IPS DF 4.7 (cell line): ENCODE data around the gene KCTD1.
A peak's percentile ranks its signal among the peaks of the same experiment; 100 is the strongest.

ENCODE experiments used
- DNase-seq: peaks from one replicate; pipeline ENCODE4 v3.0.0-alpha.2; 2013; ENCODE audit warnings: low spot score; ENCODE audit errors: extremely low read depth

Gene KCTD1

DNA sequence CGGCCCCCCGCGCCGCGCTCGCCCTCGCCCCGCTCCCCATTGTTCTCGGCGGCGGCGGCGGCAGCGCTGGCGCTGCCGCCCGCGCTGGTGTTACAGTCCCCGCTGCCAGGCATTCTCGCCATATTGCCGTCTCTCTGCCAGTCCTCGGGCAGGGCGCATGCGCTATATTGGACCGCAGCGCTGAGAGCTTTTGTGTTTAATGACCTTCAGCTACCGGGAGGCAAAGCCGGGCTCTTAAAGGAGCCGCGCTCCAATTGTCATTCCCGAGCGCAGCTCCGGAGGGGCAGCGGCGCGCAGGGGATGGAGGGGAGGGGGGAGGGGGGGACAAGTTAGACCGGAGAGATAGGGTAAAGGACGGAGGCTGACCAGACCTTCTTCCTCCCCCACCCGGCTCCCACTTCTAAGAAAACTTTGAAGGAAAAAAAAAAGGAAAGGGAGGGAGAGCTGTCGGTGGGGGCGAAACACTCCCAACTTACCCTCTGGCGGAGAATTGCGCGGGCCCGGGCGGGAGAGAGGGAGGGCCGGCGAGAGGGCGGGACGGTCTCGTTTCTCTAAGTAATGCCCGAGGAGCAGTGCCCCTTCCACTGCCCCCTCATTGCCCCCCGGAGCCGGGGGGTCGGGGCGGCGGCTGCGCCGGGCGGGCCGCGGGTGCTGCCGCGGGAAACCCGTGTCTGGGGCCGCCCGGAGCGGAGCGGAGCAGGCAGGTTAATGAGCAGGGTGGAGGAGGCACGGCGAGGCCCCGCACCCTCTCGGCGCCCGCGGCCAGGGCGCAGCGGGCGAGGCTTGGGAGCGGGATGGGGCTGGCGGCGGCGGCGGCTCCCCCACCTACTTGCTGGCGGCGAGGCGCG is at the start of gene KCTD1:
Gene KCTD1, minus strand, starts transcription at position 139 of the 848 bp plus-strand sequence. Its CDS starts 17 bp downstream, at position 122.
- DNase-seq = peak; percentile 76

DNA sequence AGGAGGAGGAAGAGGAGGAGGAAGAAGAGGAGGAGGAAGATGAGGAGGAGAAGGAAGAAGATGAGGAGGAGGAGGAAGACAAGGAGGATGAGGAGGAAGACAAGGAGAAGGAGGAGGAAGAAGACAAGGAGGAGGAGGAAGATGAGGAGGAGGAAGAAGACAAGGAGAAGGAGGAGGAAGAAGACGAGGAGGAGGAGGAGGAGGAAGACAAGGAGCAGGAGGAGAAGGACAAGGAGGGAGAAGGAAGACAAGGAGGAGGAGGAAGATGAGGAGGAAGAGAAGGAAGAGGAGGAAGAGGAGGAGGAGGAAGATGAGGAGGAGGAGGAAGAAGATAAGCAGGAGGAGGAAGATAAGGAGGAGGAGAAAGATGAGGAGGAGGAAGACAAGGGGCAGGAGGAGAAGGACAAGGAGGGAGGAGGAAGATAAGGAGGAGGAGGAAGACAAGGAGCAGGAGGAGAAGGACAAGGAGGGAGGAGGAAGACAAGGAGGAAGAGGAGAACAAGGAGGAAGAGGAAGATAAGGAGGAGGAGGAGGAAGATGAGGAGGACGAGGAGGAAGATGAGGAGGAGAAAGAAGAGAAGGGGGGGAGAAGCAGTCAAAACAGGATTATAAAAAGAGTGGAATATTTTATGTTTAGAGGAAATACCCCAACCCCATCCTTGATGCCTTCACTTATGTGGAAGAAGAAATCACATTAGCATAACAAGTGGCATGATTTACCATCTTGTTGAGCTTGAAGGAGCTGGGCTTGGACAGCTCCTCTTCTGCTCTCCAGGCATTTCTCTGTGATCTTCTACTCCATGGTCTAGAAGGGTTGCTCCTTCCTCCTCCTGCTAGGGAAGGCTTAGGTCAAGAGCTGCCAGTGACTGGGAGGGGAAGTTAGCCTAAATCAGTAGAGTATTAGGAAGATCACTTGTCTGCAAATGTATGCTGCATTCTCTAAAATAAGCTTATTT is 45.3 kb upstream of the KCTD1 start:
- DNase-seq = no peak

DNA sequence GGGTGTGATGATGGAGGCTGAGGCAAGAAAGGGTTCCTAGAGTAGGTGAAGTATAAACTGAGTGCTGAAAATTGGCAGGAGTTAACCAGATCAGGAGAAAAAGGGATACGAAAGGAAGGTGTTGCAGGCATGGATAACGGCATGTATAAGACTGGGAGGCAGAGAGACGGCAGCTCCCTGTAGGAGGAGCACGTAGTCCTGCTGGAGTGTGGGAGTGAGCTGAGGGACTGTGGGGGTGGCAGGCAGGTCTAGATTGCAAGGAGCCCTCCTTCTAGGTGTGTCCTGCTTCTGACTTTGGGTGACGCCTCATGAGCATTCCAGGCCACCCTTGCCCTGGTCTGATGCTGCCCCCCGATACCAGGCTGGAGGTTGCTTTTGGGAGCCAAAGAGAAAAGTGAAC is 36.4 kb upstream of the KCTD1 start:
- DNase-seq = no peak

DNA sequence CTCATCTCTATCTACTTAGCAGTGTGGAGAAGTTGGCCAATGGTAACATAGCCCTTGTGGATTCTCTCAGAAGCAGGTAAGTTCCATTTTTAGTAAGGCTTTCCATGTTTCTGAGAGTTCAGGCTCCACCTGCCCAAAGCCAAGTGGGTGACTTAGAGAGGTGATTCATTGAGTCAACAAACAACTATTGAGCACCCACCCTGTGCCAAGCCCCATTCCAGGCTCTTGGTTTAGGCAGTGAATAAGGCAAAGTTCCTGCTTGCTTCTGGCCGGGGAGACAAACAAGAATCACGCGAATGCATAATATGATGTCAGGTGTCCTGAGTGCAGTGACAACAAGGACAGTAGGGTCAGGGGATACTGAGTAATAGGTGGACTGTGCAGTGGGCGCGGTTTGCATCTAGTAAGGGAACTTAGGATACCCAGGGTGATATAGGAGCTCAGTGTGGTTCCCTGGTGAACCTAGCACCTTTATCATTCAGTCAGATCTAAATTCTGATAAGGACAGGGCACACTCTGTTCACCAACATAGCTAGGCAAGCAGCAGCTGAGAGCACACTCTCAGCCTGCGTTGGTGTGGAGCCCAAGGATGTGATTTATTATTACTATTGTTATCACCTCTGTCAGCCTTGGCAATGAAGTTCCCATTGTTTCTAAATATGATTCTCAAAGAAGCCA is 31.7 kb upstream of the KCTD1 start:
- no peak for DNase-seq

DNA sequence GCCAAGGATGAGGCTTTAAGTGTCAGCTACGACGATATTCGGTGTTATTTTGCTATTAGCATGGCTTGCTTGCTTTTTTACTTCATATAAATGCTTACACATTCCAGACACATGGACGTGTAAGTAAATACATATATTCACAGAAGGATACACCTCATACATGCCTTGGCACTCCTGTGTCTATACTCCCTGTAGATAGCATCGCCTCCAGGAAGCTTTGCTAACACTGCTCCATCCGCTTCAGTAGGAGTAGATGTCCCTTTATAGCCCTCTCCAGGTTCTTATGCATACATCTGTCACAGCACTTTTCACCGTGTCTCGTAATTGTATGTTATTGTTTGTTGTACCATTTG is 27.5 kb upstream of the KCTD1 start:
- no peak for DNase-seq

DNA sequence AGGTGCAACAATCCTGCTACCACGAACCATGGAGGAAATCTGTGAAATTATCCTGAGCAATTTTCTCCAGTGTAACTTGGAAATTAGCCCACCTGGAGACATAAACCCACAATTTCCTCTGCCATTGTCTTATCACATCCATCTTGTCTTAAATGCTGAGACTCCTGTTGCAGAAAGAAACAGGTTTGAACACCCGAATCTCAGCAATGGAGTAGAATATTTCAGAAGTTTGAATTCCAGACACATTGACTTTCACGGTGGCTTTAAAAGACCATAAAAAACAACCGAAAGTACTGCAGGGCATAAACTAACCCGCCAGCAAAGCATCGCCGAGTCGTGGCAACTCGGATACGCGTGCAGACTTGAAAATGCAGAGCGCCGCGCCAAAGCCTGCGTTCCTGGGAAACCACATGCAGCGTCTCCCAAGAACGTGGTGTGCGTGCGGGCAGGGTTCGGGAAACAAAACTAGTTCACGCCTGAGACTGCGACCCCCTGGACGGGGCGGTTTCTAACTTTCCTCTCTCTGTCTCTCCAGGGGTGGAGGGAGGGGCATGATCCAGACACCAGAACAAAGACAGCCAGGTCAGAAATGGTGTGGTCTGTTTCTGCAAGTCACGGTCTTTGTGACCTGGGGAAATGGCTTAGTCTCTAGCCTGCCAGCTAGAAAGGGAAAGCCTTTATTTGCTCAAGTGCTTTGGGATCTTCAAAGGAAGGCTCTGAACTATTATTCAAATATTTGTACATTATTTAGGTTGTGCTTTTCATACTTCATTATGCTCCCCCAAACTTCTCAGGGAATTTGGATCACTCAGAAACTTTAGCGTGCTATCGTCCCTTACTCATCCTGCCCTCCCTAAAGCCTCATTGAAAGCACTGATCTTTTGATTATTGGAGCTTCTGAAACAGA is 26.9 kb upstream of the KCTD1 start:
- no peak for DNase-seq

DNA sequence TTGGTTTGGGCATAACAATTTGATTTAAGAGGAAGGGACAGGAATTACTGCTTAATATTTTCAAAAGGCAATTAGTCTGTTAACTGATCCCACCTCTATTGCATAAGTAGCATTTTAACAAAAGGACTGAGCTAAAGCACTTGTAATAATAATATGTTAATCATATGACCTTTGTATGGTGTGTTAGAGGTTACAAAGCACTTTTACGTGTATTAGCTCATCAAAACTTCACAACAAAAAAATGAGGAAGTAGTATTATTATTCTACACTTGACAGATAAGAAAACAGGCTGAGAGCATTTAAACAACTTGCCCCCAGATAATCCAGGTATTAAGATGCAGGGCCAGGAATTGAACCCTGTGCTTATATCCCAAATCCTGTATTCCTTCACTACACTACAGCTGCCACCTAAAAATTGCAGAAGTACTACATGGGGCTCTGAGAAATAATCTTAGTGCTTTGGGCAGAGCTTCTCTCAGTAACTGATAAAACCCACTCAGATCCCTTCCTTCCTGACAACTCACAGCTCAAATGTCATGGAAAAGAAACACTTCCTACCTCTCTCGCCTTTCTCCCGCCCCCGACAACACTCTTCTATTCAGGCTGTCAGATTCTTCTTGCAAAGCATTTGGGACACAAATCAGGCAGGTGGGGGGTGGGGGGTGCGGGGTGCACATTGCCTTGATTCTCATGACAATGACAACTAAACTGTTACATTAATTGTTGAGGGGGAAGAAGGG is 20.7 kb upstream of the KCTD1 start:
- no peak for DNase-seq

DNA sequence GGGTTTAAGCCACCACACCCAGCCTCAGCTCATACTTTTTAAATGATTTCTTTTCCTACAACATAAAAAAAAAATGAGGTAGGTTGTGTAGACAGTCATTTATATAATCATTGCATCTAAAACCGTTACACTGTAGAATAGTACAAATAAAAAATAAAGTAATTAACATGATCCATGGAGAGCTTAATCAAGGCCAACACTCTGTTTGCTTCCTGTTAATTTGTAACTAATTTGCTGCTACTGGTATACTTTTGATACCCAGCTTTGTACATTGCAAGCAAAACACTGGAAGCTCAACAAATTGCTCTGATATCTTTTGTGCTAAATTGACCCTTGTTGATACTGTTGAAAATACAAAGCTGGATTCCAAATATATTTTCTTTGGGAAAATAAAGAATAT is 20.2 kb upstream of the KCTD1 start:
- DNase-seq = no peak

DNA sequence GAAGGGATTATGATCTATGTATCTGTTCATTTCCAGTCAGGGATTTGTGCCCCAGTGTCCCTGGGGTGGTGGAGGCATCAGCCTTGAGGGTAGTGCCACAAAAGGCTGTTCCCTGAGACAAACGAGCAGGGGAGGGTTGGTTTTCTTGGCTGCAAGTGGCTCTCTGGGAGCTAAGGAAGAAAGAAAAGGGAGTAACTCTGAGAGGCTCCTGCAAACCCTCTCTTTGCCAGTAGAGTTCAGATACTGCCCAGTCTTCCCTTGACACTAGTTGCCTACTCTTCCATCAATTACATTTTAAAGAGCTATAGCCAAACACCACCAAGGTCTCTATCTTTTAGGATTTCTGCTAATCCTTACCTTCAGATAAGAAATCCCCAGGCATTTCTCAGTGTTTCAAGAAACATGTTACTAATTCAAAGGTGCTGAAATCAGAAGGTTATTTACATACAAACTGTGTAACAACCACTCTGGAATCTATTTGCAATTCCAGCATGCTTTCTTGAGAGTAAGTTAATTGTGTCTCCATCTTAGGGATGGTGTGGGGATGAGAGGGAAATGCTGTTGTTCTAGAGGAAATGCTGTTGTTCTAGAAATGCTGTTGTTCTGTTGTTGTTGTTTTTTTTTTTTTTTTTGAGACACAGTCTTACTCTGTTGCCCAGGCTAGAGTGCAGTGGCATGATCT is 18.7 kb upstream of the KCTD1 start:
- no peak for DNase-seq

DNA sequence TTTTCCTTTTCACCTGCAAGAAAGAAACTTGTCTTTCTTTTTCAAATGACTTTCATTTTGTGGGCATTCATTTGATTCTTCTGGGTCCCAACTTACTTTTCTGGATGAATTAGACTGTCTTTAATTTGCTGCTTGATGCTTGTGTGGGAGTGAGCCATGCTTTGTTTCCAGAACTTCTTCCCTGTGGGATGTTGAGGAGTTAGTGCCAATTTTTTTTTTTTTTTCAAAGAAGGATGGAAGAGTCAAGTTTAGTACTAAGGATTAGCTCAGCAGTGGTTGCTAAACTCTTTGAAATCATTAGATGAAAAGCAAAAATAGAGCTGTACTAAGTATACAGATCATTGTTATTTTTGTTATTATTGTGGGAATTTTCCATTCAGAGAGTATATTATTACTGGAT is 17.2 kb upstream of the KCTD1 start:
- DNase-seq = no peak

DNA sequence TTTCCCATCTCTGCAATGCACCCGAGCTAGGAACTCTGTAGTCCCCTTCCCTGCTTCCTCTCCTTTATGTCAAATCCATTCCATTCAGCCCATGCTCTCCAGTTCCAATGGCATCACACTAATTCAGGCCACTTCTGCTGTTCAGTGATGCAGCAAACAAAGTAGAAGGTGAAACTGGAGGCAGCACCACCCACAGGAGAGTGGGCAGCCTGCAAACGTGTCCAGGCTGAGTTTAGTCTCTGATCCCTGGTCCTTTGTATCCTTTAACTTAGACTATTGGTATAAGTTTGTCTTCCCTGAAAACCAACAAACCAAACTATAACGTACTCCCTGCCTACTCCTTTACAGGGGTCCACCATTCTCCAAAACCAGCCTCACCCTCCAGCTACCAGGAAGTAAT is 14.7 kb upstream of the KCTD1 start:
- DNase-seq = no peak

DNA sequence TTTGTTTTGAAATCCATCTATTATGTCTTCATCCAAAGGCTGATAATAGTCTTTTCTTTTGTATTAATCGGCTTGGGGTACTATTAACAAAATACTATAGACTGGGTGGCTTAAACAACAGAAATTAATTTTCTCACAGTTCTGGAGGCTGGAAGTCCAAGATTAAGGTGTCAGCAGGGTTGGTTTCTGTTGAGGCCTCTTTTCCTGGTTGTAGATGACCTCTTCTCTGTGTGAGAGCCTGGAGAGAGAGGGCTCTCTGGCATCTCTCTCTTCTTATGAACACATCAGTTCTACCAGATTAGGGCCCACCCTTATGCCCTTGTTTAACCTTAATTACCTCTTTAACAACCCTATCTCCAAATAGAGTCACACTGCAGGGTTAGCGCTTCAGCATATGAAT is 14.2 kb upstream of the KCTD1 start:
- no peak for DNase-seq

DNA sequence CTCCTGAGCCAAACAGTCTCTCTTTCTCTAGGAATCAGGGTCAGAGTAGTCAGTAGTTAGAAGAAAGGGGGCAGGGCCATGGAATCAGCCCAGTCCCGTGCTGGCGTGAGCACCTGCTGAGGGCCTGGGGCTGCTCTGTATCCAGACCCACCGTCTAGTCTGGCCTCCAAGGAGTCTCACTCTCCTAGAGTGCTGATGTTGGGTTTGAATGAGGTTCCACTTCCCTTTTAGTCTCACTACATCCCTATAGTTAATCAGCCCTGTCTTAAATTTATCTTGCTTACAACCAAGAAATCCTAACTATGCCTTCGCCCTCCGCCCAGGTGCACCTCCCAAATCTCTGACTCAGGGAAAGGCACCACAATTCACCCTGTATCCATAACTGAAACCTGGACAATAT is 13.4 kb upstream of the KCTD1 start:
- DNase-seq = no peak

DNA sequence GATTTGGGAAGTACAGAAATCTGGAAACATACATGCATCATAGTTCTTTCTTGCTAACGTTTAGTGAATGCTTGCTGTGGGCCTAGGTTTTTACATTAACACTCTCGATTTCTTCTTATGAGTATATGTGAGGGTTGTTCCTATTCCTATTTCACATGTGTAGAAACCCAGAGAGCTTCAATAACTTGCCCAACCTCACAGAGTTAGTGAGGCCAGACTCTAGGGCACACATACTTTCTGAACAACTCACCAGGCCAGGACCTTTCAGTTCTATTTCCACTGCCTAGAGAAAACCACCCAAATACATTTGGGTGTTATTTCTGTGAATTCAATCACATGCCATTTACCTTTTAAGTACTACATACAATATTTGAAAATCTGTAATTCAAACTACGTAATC is 8.2 kb upstream of the KCTD1 start:
- no peak for DNase-seq

DNA sequence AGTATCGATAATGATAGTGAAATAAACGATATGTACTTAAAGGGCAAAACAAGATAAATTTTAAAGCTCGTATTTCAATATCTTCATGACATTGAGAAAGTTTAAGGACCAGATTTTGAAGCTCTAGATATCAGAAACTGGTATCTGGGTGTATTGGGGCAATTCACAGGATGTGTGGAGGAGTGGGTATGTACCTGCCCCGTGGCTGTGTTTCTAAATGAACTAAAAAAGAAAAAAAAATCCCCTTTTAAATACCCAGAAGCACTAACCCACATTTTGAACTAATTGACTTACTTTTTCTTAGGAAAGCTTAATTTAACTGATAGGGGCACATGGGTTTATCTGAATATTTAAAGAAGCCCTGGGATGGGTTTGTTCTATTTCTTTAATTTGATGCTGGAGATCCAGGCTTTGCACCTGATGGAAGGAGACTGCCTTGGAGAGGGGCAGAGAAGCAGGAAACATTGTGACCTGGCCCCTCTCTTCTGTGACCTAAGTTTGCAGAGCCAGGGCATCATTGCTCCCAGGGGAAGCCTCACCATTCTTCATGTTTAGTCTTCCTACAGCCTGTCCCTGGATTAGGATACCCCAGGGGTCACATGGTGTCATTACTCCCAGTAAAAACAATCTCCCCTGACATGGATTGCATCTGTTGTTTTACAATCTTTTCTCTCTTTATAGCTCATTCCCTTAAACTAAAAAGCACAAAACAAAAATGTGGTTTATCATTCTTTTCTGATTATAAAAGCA is 7.6 kb upstream of the KCTD1 start:
- DNase-seq = no peak

DNA sequence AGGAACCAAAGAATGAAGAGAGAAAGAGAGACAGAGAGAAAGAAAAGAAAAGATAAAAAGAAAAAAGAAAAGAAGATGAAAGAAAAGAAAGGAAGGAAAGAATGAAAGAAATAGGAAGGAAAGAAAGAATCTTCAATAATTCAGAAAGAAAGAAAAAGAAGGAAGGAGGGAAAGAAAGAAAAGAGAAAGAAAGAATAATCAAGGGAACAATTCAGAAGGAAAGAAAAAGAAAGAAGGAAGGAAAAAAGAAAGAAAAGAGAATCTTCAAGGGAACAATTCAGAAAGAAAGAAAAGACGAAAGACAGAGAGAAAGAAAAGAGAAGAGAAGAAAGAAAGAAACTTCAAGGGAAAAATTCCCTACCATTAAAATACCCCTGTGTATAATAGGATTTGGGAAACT is 5.6 kb upstream of the KCTD1 start:
- DNase-seq = no peak

DNA sequence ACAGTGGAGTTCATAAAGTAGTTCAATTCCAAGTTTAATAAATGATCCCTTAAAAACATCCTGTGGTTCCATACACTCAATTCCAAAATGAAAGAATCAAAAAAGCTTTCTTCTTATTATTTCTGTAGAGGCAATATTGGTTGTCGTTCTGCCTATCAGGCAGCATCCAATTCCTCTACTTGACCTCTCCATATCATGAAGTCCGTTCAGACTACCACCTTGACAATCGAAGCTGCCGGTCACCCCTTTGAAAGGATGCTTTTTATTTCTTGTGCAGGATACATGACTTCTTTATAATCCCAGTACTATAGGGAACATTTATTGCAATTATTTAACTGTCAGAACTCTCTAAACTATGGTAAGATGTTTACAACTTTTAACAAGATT is 3.3 kb upstream of the KCTD1 start:
- DNase-seq = no peak

DNA sequence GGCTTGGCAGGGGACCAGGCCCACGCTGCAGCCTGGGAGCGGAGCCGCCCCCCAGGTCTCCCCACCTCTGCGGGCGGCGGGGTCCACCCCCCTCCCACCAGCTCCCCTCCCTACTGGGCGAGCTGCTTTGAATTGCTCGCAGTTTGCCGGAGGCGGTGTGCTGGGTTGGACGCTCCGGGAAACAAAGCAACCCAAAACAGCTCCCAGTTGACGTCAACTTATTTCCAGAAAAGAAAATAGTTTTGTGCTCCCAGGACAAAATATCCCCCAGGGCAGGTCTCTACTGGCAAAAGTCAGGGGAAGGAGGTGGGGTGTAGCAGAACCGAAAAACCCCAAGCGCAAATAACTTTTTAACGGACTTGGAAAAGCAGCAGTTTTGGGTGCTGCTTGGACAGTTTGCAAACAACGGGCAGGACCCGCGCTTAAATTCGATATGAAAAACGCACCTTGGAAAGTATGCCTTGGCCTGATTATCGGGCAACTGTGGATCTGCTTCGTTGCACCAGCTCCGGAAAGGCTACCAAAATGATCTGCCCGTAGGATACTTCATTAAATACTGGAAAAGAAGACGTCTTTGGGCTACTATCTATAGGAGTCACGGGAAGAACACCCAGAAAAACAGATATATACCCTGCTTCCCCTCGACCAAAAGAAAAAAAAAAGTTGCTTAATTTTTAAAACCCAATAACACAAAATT is 2.8 kb upstream of the KCTD1 start:
- no peak for DNase-seq
